ENCODE data around the gene SUGP2.

Gene SUGP2

GRCh38 chr19:19075126-19075525 lies 41.8 kb upstream of the SUGP2 start:
- TF ChIP-seq, protein P1, sequence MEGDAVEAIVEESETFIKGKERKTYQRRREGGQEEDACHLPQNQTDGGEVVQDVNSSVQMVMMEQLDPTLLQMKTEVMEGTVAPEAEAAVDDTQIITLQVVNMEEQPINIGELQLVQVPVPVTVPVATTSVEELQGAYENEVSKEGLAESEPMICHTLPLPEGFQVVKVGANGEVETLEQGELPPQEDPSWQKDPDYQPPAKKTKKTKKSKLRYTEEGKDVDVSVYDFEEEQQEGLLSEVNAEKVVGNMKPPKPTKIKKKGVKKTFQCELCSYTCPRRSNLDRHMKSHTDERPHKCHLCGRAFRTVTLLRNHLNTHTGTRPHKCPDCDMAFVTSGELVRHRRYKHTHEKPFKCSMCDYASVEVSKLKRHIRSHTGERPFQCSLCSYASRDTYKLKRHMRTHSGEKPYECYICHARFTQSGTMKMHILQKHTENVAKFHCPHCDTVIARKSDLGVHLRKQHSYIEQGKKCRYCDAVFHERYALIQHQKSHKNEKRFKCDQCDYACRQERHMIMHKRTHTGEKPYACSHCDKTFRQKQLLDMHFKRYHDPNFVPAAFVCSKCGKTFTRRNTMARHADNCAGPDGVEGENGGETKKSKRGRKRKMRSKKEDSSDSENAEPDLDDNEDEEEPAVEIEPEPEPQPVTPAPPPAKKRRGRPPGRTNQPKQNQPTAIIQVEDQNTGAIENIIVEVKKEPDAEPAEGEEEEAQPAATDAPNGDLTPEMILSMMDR (IDR thresholded peaks at IDR 0.05; ENCODE audit: borderline replicate concordance, control extremely low read depth, extremely low read depth, insufficient read depth, missing control alignments): no peak
- no peak for DNase-seq (ENCODE audit: low spot score)
- in situ Hi-C loops (cut with MboI; ENCODE audit: low sequenced_read_pairs, unreplicated experiment): no loop called here

- in situ Hi-C loops (cut with MboI; ENCODE audit: low sequenced_read_pairs, unreplicated experiment): no loop called here
- TF ChIP-seq, protein P1 (IDR thresholded peaks at IDR 0.05; ENCODE audit: borderline replicate concordance, control extremely low read depth, extremely low read depth, insufficient read depth, missing control alignments): no peak
- no peak for DNase-seq (ENCODE audit: low spot score)
Measured at GRCh38 chr19:19074196-19074882, 41.0 kb upstream of the SUGP2 start.

DNA sequence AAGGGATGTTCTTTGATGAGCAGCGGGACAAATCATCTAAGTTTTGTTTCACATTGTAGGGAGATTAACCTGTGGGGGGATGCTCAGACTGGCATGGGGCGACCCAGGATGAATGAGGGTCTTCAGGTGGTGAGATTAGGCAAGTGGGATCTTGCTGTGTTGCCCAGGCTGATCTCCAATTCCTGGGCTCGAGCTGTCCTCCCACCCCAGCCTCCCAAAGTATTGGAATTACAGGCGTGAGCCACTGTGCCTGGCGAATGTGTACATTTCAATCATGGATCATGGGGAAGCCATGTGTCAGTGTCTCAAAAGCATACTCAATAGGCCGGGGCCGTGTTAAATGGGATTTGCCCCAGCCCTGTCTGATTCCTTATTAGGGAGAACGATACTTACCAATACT lies 38.6 kb upstream of the SUGP2 start:
- TF ChIP-seq, protein P1 (IDR thresholded peaks at IDR 0.05; ENCODE audit: borderline replicate concordance, control extremely low read depth, extremely low read depth, insufficient read depth, missing control alignments): no peak
- in situ Hi-C loops (cut with MboI; ENCODE audit: low sequenced_read_pairs, unreplicated experiment): no loop called here
- DNase-seq (ENCODE audit: low spot score): no peak

DNA sequence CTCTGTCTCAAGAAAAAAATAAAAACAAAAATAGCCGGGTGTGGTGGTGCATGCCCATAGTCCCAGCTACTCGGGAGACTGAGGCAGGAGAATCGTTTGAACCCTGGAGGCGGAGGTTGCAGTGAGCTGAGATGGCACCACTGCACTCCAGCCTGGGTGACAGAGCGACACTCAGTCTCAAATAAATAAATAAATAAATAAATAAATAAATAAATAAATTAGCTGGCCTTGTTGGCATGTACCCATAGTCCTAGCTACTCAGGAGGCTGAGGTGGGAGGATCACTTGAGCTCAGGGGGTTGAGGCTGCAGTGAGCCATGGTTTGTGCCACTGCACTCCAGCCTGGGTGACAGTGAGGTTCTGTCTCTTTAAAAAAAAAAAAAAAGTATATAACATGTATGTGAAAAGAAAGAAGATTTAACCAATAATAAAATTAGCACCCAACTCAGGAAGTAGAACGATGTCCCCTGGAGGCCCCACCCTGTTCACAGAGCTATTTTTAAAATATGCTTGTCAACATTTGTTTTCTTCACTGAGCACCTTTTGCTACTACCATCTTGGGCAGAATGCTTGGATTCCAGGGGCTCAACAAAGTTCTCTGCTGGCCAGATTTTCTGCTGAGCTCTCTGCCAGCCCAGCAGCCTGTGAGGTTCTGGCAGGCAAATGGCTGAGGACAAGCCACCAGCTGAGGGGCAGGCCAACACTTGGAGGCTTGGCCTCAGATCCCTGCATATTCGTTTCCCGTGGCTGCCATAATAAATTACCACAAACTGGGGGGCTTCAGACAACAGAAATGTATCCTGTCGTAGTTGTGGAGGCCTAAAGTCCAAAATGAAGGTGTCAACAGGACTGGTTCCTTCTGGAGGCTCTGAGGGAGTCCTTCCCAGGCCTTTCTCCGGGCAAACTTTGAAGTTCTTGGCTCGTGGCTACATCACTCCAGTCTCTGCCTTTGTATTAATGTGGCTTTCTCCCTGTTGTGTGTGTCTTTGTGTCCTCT lies 35.6 kb upstream of the SUGP2 start:
- TF ChIP-seq, protein P1 (IDR thresholded peaks at IDR 0.05; ENCODE audit: borderline replicate concordance, control extremely low read depth, extremely low read depth, insufficient read depth, missing control alignments): no peak
- in situ Hi-C loops (cut with MboI; ENCODE audit: low sequenced_read_pairs, unreplicated experiment): no loop called here
- no peak for DNase-seq (ENCODE audit: low spot score)

GRCh38 chr19:19067276-19068072 lies 34.2 kb upstream of the SUGP2 start:
- TF ChIP-seq, protein P1 (IDR thresholded peaks at IDR 0.05; ENCODE audit: borderline replicate concordance, control extremely low read depth, extremely low read depth, insufficient read depth, missing control alignments): no peak
- DNase-seq (ENCODE audit: low spot score): no peak
- in situ Hi-C loops (cut with MboI; ENCODE audit: low sequenced_read_pairs, unreplicated experiment): no loop called here

All from GM13976 (cell line).